HG03432 (cell line): ENCODE results near the gene ABCB6.

ENCODE experiments used
- ATAC-seq: cut with Tn5 transposase; IDR thresholded peaks from one replicate; pipeline ENCODE4 v1.9.1; 2021; ENCODE audit warnings: mild to moderate bottlenecking, moderate library complexity; ENCODE audit not compliant: unreplicated experiment

Gene ABCB6

DNA sequence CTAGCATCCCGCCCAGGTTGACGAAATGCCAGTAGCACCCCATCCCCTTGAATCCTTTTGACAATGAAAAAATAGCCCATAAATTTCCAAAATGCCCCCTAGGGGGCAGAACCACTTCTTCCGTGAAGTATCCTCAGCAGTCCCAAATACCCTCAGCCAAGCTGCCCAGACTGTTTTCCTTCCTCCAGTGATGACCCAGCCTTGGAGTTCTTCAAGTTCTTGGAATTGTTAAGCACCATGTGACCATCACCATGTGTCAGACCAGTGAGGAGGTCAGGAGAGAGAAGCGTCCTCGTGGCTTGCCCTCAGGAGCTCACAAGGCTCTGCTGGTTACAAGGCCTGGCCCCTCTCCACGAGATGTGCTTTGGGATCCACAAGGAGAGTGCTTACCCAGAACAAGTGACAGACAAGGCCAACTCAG, 47.5 kb downstream of the ABCB6 start:
- ATAC-seq = no peak

DNA sequence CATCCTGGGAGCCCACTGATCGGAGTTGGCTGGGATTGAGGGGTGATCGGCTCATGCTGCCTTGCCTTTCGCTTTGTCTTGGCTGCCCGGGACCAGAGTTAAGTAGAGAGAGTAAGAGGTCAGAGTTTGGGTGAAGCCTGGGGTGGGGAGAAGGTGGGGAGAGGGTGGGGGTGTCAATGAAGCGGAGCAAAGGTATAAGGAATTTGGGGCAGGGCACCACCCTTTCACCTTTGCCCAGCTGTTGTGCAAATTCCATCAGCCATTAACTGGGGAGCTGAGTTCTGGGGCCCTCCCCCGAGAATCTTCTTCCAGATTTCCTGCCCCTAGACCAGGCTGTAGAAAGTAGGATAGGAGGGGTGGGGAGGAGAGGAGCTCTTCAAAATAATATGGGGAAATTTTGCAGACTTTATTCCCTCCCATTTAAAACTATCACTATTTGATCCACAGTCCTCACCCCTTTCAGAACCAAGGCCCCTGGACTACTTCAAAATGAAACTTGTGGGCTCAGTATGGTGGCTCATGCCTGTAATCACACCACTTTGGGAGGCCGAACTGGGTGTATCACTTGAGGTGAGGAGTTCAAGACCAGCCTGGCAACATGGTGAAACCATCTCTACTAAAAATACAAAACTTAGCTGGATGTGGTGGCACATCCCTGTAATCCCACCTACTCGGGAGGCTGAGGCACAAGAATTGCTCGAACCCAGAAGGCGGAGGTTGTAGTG, 48.7 kb downstream of the ABCB6 start, which contains the start of gene SLC23A3:
TSS of gene SLC23A3 (minus strand) at position 100 of the 725 bp plus-strand sequence. CDS start at position 55, 45 bp downstream.
- ATAC-seq = no peak

DNA sequence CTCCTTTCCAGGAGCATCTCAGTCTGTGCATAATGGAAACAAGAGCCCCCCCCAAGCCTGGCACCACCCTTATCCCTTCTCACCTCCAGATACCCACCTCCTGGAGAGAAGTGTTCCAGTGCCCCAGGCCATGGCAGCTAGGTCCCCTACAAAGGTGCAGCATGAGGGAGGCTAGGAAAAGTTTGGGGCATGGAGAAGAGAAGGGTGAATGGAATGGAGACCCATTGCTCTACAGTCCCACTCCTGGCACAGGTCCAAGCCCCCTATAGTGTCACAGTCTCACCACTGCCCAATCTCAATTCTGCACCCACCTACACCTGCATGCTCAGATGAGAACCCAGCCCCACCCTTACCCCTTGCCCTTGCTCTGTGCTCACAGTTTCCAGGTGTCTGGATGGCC, 49.8 kb downstream of the ABCB6 start:
- no peak for ATAC-seq

DNA sequence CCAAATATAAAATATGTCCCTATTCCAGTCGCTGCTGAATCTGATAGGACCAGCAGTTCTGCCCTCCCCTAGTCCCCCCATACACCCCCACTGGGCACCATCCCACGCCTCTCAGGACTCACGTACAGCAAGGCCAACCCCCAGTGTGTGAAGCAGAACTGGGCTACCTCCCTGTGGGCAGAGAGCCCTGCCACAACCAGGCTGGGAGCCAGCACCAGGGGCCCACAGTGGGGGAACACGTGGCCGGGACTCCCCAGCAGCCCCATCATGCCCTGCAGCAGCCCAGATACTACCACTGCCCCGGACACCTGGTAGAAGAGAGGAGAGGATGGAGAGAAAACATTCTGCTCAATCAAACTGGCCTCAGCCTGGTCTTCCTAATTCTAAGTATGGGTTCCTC, 50.2 kb downstream of the ABCB6 start:
- no peak for ATAC-seq

DNA sequence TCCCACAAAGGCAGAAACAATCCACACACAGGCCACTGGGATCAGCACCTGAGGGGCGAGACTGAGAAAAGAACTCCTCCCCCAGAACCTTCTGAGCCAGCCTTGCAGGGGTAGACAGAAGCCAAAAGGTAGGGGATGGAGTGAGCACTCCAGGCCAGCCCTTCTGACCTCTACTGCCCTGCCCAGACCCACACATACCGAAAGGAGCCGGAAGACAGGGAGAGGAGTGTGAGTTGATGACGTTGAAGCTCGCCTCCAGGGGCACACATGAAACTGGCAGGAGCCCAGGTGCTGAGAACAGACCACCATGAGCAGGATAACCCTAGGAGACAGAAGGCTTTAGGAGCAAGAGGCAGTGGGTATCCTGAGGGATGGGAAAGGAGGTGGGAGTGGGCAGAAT, 50.8 kb downstream of the ABCB6 start:
- ATAC-seq = no peak

- no peak for ATAC-seq
Measured at GRCh38 chr2:219165058-219165911, 53.5 kb downstream of the ABCB6 start.

DNA sequence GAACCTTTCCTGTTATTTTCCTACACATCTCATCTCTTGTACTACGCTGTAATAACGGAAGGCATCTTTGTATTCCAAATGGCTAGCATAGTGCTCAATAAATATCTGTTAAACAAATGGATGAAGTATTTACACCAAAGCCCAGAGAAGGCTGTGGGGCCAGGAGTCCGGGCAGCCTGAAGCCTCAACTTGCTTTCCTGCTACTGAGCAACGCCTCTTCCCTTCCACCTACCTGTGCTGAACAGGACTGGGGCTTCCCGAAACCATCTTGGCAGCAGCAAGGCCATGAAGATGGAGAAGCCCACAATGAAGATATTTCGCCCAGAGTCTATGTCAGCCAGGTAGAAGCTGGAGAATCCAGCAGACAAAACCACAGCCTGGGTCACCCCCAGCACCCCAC, 55.6 kb downstream of the ABCB6 start:
- no peak for ATAC-seq

GRCh38 chr2:219161097-219161496, 57.7 kb downstream of the ABCB6 start:
- ATAC-seq = no peak

DNA sequence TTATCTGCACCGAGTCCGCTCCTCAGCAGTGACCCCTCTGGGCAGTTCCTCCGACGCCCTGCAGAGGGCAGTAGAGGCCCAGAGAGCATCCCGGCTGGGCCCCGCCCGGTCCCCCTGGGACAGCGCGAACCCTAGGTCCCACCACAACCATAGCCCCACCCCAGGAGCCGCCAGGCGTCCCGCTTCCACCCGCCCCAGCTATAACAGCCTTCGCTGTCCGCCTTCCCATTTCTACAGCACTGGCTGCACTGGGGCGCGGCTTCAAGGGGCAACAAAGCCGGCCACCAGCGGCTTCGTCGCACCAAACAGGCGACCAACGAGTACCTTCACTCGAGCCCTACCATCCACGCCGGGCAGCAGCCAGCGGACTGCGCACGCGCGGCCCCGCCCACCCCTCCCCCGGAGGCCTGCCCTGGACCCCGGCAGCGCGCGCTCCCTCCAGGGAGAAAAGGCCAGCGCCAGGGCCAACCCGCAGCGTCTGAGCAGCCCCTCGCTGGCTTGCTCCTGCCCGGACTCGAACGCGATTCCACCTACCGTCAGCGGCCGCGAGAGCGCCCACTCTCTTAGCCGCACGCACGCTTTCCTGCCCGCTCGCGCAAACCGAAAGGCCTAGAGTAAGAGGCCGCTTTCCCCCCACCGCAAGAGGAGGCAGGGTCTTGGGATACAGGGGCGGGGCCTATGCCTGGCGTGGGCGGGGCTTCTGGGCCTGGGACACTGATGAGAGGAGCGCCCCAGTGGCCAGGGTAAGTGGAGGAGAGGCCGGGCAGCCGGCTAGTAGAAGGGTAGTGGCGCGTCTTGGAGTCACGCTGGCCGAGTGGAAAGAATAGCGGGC, 58.4 kb downstream of the ABCB6 start, which contains the start of gene NHEJ1:
TSS of gene NHEJ1 (minus strand) at position 630 of the 832 bp plus-strand sequence. CDS start 2,453 bp downstream, outside the sequence.
- ATAC-seq = peak; percentile 90
